ES-I3 (cell line): ENCODE measurements around the gene DAAM1.

Experiments used
- H3K36me3 ChIP-seq: 2 replicates; pipeline ENCODE4 v1.6.1; 2013; ENCODE audit warnings: mild to moderate bottlenecking, low read length, control low read depth, moderate library complexity; ENCODE audit not compliant: insufficient read depth
- H3K4me1 ChIP-seq: 2 replicates; pipeline ENCODE4 v1.6.1; 2013; ENCODE audit warnings: mild to moderate bottlenecking, control low read depth, low read length; ENCODE audit not compliant: insufficient read depth
- H3K9ac ChIP-seq: 2 replicates; pipeline ENCODE4 v1.6.1; 2013; ENCODE audit warnings: low read depth, mild to moderate bottlenecking, low read length, moderate library complexity
- H3K9me3 ChIP-seq: 2 replicates; pipeline ENCODE4 v1.6.1; 2013; ENCODE audit warnings: mild to moderate bottlenecking, low read length, moderate library complexity; ENCODE audit not compliant: control insufficient read depth, insufficient read depth

Gene DAAM1

DNA sequence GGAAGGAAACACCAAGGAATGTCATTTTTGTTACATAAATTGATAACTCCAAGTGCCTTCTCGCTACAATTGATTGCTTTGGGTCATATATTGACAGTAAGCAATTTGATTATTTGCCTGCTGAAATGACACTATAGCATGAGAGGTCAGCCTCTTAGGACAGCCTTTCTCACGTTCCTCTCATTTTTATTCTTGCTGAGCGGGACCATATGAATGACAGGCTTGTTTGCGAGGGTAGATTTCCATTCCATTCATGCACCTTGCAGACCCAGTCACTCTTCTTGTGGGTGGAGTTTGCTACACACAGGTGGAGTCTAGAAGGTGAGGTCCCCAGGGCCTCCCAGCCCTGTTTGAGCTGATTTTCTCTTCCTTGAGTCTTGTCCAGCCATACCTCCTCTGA, 27.3 kb downstream of the DAAM1 start:
- peaks cover 14% of the 10 kb centered on the region for H3K4me1 ChIP-seq

DNA sequence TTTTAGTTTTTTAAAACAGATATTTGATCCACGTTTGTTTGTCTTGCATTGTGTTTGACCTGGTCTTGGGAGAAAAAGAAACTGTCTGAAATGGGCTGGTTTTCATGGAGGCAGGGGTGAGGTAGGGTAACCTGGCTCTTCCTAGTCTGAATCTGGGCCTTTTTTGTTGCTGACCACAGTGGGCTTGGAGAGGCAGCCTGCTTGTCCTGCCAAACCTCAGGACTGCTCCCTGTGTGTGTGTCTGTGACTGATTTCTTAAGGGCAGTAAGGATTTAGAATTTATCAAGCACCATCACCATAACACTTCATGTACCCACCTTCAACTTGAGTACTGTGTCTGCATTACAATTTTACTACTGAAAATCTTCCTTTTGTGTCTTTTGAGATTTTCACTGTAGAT, 28.5 kb downstream of the DAAM1 start:
- Histone ChIP-seq H3K9me3 (no peaks in the 10 kb centered on the region), H3K9ac (no peak overlapping the region), H3K36me3 (no peaks in the 10 kb centered on the region), H3K4me1 (peaks cover 15% of the 10 kb centered on the region)

More for the DNA sequence above, 27.3 kb downstream of the DAAM1 start:
- Histone ChIP-seq H3K9me3 (no peaks in the 10 kb centered on the region), H3K9ac (no peak overlapping the region), H3K36me3 (no peaks in the 10 kb centered on the region)

DNA sequence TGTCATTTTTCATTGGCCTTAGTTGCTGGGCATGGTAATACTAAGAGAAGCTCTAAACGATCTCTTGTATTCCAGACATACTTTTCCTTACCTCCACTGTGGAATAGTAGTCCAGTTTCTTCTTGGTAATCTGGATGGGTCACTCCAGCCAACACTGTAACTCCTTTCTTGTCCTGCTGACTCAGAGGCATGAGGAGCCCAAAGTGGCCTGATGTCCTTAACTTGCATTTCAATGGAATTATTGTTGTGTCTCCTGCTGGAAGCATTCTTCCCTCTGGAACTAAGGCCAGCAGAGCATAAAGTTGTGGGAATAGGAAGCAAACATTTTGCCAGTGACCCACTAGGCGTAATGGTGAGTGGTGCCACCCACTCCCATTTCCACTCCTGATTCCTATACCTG, 33.1 kb downstream of the DAAM1 start:
- Histone ChIP-seq H3K9ac (no peak overlapping the region), H3K9me3 (no peaks in the 10 kb centered on the region), H3K4me1 (peaks cover 9% of the 10 kb centered on the region; the same call in 1 of the 2 replicates), H3K36me3 (no peaks in the 10 kb centered on the region)

DNA sequence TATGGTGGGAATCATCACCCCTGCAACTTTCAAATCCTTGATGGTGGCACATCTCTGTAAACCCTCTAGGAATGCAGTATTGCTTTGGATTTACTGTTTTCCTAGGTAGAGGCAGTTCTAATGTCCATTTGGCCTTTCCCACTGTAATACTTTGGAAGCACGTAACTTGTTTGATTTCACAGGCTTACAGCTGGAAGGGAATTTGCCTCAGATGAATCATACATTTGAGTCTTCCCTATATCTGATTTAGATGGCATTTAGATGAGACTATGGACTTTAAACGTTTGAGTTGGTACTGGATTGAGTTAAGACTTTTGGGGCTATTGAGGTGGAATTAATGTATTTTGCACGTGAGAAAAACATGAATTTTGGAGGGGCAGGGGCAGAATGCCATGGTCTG, 35.9 kb downstream of the DAAM1 start:
- no peak overlapping the region for H3K9ac ChIP-seq
- H3K9me3 ChIP-seq, result no peaks in the 10 kb centered on the region
- no peaks in the 10 kb centered on the region for H3K36me3 ChIP-seq
- H3K4me1 ChIP-seq, result peaks cover 9% of the 10 kb centered on the region; the same call in 1 of the 2 replicates

DNA sequence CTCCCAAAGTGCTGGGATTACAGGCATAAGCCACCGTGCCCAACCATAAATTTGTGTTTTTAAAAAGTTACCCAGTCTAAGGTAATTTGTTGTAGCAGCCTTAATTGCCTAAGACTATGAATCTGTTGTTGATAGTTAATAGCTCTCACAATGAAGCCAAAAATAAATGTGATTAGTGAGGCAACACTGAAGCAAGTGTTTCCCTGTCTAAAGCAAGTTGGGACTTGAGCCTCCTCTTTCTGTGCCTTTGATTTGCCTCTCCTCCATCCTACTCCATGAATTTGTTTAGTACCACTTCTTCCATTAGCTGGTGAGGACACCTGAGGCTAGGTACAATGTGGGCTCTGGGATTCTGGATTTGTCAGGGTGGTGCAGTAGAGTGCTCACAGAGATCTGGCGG, 36.8 kb downstream of the DAAM1 start:
- Histone ChIP-seq H3K9me3 (no peaks in the 10 kb centered on the region), H3K36me3 (no peaks in the 10 kb centered on the region), H3K4me1 (peaks cover 9% of the 10 kb centered on the region; the same call in 1 of the 2 replicates), H3K9ac (no peak overlapping the region)

DNA sequence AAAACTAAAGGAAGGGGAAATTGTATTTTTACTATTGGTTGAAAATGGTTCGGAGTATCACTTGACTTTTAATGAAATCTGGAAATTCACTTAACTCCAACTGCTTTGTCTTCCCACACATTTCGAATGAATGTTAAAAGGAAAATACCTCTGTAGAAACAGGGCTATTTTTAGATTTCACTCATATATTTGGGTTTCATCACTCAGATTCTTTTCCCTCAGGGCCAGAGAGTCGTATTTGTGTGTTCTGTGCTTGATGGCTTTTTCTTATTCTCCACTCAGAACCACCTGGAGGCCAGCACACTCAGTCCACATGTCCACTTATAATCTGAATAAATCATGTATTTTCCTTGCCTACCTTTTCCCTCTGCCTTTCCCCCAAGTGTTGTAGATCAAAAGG, 40.0 kb downstream of the DAAM1 start:
- Histone ChIP-seq H3K9ac (no peak overlapping the region), H3K36me3 (no peaks in the 10 kb centered on the region), H3K4me1 (no peaks in the 10 kb centered on the region), H3K9me3 (no peaks in the 10 kb centered on the region)

DNA sequence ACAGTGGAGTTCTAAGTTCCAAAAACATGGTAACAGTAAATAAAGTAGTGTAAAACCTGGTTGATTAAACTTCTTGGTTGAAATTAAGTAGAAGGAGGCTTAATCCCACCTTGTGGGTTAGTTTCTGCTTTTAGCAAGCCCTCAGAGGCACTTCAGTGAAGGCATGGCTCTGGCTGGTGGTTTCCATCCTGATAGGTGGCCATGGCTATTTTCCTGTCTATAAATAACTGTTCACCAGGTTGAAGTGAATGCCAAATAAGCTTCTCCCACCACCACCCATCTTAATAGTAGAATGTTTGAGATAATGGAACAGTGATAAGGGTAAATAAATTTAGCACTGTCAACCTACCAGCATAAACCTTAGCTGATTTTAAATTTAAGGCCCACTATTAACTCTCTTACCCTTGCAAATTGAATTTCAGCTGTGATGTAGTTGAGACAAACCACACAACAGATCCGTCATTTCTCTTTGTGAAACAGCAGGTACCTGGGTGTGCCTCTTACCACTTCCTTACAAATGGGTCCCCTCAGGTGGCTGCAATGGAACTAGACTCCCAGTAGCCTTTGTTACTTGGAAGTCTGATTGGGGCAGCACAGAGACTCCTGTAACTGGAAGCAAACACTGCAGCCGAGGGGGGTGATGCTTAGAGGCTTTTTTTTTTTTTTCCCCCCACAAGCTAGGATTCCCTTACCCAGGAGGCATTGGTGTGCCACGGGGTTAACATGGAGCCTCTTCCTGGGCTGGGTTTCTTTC, 41.4 kb downstream of the DAAM1 start:
- no peaks in the 10 kb centered on the region for H3K9me3 ChIP-seq
- no peaks in the 10 kb centered on the region; the same call in 1 of the 2 replicates for H3K36me3 ChIP-seq
- no peaks in the 10 kb centered on the region for H3K4me1 ChIP-seq
- H3K9ac ChIP-seq, result no peak overlapping the region

DNA sequence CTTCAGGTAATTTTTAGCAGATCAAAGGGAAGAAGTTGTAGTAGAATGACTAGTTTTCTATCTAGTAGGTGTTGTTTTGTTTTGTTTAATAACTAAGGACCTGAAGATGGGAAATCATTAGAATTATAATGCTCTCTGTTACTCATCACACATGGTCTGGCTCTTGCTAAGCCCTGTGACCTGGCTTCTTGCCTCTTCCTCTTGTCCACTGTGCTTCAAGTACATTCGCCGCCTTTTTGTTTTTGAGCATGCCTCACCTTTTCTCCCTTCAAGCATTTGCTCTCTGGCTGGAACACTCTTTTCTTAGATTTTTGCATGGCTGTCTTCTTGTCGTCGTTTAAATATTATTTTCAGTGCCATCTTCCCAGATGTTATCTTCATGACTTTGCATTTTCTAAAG, 47.7 kb downstream of the DAAM1 start:
- H3K9ac ChIP-seq, result no peak overlapping the region
- no peaks in the 10 kb centered on the region for H3K9me3 ChIP-seq
- H3K4me1 ChIP-seq, result peaks cover 10% of the 10 kb centered on the region; the same call in 1 of the 2 replicates
- H3K36me3 ChIP-seq, result no peaks in the 10 kb centered on the region; the same call in 1 of the 2 replicates

DNA sequence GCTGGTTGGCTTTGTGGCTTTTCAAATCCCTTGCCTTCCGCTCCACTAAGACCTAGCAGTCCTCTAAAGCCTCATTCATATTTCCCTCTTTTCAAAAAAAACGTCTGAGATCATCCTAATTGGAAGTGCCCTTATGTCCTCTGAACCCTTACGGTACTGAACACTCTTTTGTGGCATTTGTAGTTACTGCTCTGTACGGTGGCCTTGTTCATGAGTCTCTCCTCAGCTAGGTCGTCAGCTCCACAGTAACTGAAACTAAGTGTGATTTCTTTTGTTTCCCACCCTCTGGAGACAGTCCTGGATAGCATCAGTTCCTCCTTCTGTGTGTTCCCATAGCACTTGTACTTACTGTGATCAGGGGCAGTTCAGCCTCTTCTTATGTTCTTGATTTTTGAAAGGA, 49.7 kb downstream of the DAAM1 start:
- no peaks in the 10 kb centered on the region for H3K9me3 ChIP-seq
- no peaks in the 10 kb centered on the region; the same call in 1 of the 2 replicates for H3K36me3 ChIP-seq
- H3K9ac ChIP-seq, result no peak overlapping the region
- peaks cover 10% of the 10 kb centered on the region; the same call in 1 of the 2 replicates for H3K4me1 ChIP-seq

DNA sequence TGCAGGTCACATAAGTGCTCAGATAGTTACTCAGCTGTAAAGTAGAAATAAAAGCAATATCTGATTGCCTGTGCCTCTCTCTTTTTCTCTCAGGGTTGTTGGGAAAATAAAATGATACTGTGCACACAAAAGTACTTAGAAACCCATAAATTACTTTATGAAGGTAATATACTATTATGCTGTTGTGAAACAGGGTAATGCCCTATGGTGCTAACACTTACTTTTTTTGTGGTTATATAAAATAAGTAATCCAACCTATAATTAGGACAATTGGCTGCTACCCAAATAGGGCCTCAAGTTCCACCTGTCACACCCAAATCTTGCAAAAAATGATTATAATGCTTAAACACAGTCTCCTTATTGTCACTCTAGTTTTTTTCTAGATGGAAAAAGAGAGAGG, 50.6 kb downstream of the DAAM1 start:
- no peaks in the 10 kb centered on the region; the same call in 1 of the 2 replicates for H3K9me3 ChIP-seq
- H3K36me3 ChIP-seq, result no peaks in the 10 kb centered on the region; the same call in 1 of the 2 replicates
- no peak overlapping the region for H3K9ac ChIP-seq
- peaks cover 10% of the 10 kb centered on the region; the same call in 1 of the 2 replicates for H3K4me1 ChIP-seq

DNA sequence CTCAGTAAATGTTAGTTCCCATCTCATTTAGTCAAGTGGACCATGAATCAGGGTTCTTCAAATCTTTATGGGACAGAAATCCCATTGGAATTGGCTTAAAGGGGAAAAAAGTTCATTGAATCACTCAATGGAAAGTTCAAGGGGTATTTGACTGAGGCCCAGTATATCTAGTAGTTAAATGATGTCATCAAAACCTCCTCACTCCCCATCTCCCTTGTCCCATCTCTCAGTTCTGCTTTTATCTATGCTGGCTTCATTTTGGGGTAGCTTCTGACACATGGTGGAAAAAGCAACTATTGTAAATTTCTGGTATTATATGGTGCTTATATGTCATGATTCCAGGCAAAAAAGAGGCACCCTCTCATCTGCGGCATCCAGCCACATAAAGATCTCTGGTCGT, 51.9 kb downstream of the DAAM1 start:
- Histone ChIP-seq H3K9ac (no peak overlapping the region), H3K9me3 (no peaks in the 10 kb centered on the region; the same call in 1 of the 2 replicates), H3K36me3 (no peaks in the 10 kb centered on the region), H3K4me1 (peaks cover 10% of the 10 kb centered on the region; the same call in 1 of the 2 replicates)

DNA sequence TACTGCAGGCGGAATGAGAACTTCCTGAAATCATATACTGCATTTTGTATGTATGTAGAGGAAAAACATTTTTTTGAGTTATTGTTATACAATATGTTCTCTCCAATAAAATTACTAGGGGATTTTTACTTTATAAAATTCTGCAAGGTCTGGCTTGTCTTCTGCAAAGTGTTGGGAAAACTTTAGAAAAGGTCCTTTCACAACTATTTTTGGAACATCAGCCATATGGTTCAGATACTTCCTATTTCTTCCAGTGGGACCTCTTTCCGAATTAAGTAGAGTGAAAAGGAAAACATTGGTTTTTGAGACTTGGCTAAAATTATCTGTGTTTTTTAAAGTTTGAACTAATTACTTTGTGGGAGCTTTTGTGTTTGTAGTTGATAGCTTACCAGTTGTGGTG, 52.7 kb downstream of the DAAM1 start:
- no peaks in the 10 kb centered on the region for H3K36me3 ChIP-seq

DNA sequence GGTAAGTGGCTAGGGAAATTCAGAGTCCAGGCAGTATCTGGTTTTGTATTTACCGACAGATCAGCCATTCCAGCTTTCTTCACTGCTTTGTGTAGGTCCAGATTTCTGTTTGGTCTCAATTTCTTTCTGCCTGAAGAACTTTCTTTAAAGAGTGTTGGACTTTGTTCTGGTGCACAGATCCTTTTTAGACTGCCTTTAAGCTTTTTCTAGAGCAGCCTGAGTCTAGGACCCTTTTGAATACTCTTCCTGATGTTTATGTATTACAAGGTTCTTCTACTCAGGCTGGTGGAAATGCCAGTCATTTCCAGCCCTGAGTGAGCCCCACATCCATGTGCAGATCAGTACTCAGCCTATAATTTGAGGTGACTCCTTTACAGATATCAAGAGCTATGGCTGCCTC, 54.7 kb downstream of the DAAM1 start:
- Histone ChIP-seq H3K9ac (no peak overlapping the region), H3K4me1 (no peaks in the 10 kb centered on the region; the same call in 1 of the 2 replicates), H3K9me3 (no peaks in the 10 kb centered on the region; the same call in 1 of the 2 replicates), H3K36me3 (no peaks in the 10 kb centered on the region)

More for the DNA sequence above, 52.7 kb downstream of the DAAM1 start:
- no peaks in the 10 kb centered on the region; the same call in 1 of the 2 replicates for H3K9me3 ChIP-seq
- H3K4me1 ChIP-seq, result peaks cover 10% of the 10 kb centered on the region; the same call in 1 of the 2 replicates
- no peak overlapping the region for H3K9ac ChIP-seq

DNA sequence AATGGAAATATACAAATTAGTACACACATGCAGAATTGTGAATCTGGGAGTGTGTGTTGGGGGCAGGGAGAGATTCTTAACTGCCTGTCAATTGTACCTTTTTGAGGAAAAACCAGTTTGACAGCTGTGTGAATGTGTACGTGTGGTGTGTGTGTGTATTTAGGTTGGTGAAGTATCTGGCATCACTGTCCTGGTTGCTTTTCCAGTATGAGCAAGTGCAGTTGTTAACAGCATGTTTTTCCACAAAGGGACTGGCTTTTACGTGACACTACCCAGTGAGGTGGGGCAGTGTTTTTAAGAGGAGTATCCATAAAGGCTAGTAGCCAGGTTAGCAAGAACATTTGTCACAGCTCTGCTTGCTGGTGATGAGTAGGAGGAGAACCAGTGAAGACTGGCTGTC, 56.1 kb downstream of the DAAM1 start:
- Histone ChIP-seq H3K9ac (no peak overlapping the region), H3K9me3 (no peaks in the 10 kb centered on the region; the same call in 1 of the 2 replicates), H3K36me3 (no peaks in the 10 kb centered on the region), H3K4me1 (no peaks in the 10 kb centered on the region; the same call in 1 of the 2 replicates)

DNA sequence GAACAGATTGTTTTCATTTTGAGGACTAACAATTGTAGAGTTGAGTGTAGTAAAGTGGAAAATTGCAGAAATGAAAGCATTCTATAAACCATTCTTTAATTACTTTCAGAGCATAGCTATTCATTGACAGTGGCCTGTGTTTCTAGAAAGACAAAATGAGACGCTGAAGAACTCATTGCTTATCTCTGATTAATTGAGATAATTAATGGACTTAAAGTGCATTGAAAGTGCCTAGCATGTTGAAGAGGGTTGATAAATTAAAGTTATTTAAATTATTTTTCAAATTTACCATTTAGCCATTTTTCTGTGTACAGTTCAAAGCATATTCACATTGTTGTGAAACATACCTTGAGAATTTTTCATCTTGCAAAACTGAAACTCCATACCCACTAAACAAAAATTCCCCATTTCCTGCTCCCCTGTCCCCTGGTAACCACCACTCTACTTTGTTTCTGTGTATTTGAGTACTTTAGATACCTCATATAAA, 57.4 kb downstream of the DAAM1 start:
- no peak overlapping the region for H3K9ac ChIP-seq
- H3K4me1 ChIP-seq, result no peaks in the 10 kb centered on the region; the same call in 1 of the 2 replicates
- no peaks in the 10 kb centered on the region for H3K36me3 ChIP-seq
- no peaks in the 10 kb centered on the region; the same call in 1 of the 2 replicates for H3K9me3 ChIP-seq
